ENCODE data around the gene C1QTNF1. TPM values are rescaled to one million over a fixed set of nuclear protein-coding genes. Genes with fewer than 3 reads are reported as not detected.

C1QTNF1 gene
- total and polyA plus RNA-seq, 9 of the 15 experiments (the other 6 are each of a cell fraction or from before 2014, with no cell fraction given): 0.09 TPM; not detected in 8

DNA sequence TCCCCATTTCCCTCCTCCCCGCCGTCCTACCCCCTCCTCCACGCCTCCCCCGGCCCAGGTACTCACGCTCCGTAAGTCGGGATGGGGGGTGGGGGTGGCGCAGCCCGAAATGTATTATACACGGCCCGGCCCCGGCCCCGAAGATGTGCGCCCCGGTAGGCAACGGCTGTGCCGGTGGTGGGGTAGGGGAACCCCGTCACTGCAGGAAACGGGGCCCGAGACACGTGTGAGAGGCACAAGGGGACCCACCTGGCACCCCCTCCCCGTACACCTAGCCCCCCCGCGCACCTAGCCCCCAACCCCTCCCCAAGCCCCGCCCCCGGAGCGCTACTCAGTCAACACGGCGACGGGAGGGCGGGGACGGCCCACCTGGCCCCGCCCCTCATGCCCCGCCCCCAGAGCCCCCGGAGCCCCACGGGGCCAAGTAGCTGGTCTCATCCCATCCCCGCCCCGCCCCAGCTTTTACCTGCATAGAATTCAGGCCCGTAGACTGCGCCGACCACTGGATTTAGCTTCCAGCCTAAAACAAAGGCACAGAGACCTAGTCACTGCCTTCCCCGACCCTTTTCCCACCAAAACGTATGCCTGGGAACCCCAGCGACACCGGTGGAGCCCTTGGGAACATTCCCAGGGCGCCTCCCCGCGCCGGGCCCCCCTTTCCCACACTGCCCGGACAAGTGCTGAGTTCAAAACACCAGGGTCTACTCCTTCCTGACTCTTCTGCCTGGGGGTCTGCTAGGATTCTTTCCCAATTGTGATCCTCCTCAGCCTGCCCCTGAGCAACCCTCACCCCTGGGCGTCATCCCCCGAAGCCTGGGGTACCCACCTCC is 73.5 kb downstream of the C1QTNF1 start:
- H2AFZ ChIP-seq (ENCODE audit: low read depth, low read length): no peak overlapping the region
- ChIA-PET POLR2A (no interaction called here), CTCF (ENCODE audit: low intra/inter-chr PET ratio) (no interaction called here)
- intact Hi-C loops (cut with micrococcal nuclease) (no loop called here), in situ Hi-C loops (cut with MboI) (no loop called here)
- no peaks in the 10 kb centered on the region for H3K9me1 ChIP-seq (ENCODE audit: control insufficient read depth, insufficient read depth, low read length)
- BruUV-seq (replicated peaks): no TSS peak
- no peak overlapping the region for H3K4me2 ChIP-seq (ENCODE audit: insufficient read depth, low read length)
- no peaks in the 10 kb centered on the region for H3K36me3 ChIP-seq (ENCODE audit: control insufficient read depth, insufficient read depth, low read length)
- H3K9me3 ChIP-seq (replicated peaks; ENCODE audit: control insufficient read depth, insufficient read depth, low read depth, low read length): no peaks in the 10 kb centered on the region
- H4K20me1 ChIP-seq (replicated peaks; ENCODE audit: control insufficient read depth, insufficient read depth, low read length): peaks cover 27% of the 10 kb centered on the region
- H3K79me2 ChIP-seq (ENCODE audit: control insufficient read depth, insufficient read depth, low read length): no peaks in the 10 kb centered on the region
- 2% methylated on average over 18 of the region's 52 CpGs for WGBS (ENCODE audit: insufficient coverage, low coverage, missing lambda C conversion rate)
- DNase-seq (ENCODE audit: extremely low read depth in 1 of 4, low spot score in 3 of 4): peak in 3 of 4 experiments; percentile 49 to 82 (median 81)
- H3K4me1 ChIP-seq (replicated peaks in 1 of 2; ENCODE audit: control insufficient read depth in 2 of 2, insufficient read depth in 2 of 2, low read length in 2 of 2): peaks cover 0 to 7% of the 10 kb centered on the region in 2 experiments; a peak in 2 of 5 replicates
- ATAC-seq: peak; percentile 51
- no peak overlapping the region for H3K9ac ChIP-seq (ENCODE audit: insufficient read depth in 1 of 2, low read depth in 2 of 2, low read length in 2 of 2)
- H3K27me3 ChIP-seq (ENCODE audit: control insufficient read depth in 2 of 2, insufficient read depth in 2 of 2, low read length in 2 of 2): peaks cover 36 to 69% of the 10 kb centered on the region in 2 experiments; a peak in 4 of 5 replicates
- TF ChIP-seq, protein P1, sequence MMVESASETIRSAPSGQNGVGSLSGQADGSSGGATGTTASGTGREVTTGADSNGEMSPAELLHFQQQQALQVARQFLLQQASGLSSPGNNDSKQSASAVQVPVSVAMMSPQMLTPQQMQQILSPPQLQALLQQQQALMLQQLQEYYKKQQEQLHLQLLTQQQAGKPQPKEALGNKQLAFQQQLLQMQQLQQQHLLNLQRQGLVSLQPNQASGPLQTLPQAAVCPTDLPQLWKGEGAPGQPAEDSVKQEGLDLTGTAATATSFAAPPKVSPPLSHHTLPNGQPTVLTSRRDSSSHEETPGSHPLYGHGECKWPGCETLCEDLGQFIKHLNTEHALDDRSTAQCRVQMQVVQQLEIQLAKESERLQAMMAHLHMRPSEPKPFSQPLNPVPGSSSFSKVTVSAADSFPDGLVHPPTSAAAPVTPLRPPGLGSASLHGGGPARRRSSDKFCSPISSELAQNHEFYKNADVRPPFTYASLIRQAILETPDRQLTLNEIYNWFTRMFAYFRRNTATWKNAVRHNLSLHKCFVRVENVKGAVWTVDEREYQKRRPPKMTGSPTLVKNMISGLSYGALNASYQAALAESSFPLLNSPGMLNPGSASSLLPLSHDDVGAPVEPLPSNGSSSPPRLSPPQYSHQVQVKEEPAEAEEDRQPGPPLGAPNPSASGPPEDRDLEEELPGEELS (CRISPR knock-in tag; IDR thresholded peaks at IDR 0.05; ENCODE audit: borderline replicate concordance): no peak
- no peak for TF ChIP-seq NELFE (IDR thresholded peaks at IDR 0.05; ENCODE audit: insufficient read depth, insufficient read length)
- no peak for TF ChIP-seq FOXJ2 (tag; IDR thresholded peaks at IDR 0.05)
- TF ChIP-seq CEBPB (tag; IDR thresholded peaks at IDR 0.05): no peak
- no peak for TF ChIP-seq DPF2 (IDR thresholded peaks at IDR 0.05)
- TF ChIP-seq NCOR1 (IDR thresholded peaks at IDR 0.05): no peak
- no peak overlapping the region for H3K27ac ChIP-seq (ENCODE audit: extremely low read depth, low read depth, low read length)
- FAIRE-seq: no peak
- no peak overlapping the region for H3K4me3 ChIP-seq

All from K562 (cell line).